Astrocyte of the cerebellum (primary cell): ENCODE measurements around the gene TSHZ3.

ENCODE experiments used
- DNase-seq: peaks from one replicate; pipeline ENCODE4 v3.0.0-alpha.2; 2011; ENCODE audit warnings: low read depth
- H3K4me3 ChIP-seq: 2 replicates; pipeline ENCODE4 v1.5.1; 2011; ENCODE audit warnings: mild to moderate bottlenecking, low read depth, low read length, moderate library complexity
- CTCF ChIP-seq: IDR thresholded peaks from 2 replicates; pipeline ENCODE4 v1.5.1; 2012; ENCODE audit warnings: low read length, low read depth, moderate library complexity, mild to moderate bottlenecking; ENCODE audit errors: missing control alignments
- in situ Hi-C: cut with HindIII; loops from 2 replicates; pipeline ENCODE4 v1.10.0; 2017; ENCODE audit warnings: low sequenced_read_pairs

TSHZ3 gene

GRCh38 chr19:31264041-31264778, 85.0 kb downstream of the TSHZ3 start:
- TF ChIP-seq CTCF, result no peak
- in situ Hi-C loops, result no loop called here

GRCh38 chr19:31263328-31263727, 85.9 kb downstream of the TSHZ3 start:
- TF ChIP-seq CTCF, result no peak
- H3K4me3 ChIP-seq, result no peak overlapping the region
- DNase-seq, result no peak
- in situ Hi-C loops, result no loop called here

More at GRCh38 chr19:31264041-31264778, 85.0 kb downstream of the TSHZ3 start:
- DNase-seq, result no peak
- H3K4me3 ChIP-seq, result no peak overlapping the region

- H3K4me3 ChIP-seq, result no peak overlapping the region
- in situ Hi-C loops, result no loop called here
- DNase-seq, result no peak
- TF ChIP-seq CTCF, result no peak
Measured at GRCh38 chr19:31262725-31263191, 86.5 kb downstream of the TSHZ3 start.

- in situ Hi-C loops, result no loop called here
- DNase-seq, result no peak
- no peak for TF ChIP-seq CTCF
- H3K4me3 ChIP-seq, result no peak overlapping the region
Measured at GRCh38 chr19:31261603-31262212, 87.5 kb downstream of the TSHZ3 start.

GRCh38 chr19:31261019-31261602, 88.1 kb downstream of the TSHZ3 start:
- TF ChIP-seq CTCF, result no peak
- no peak for DNase-seq
- H3K4me3 ChIP-seq, result no peak overlapping the region
- in situ Hi-C loops, result no loop called here

- DNase-seq, result no peak
- no peak overlapping the region for H3K4me3 ChIP-seq
- TF ChIP-seq CTCF, result no peak
- in situ Hi-C loops, result no loop called here
Measured at GRCh38 chr19:31260171-31260933, 88.9 kb downstream of the TSHZ3 start.
